Aorta (tissue), 5 donors: Measurements from ENCODE around the gene RRAS. TPM values are rescaled to one million over a fixed set of nuclear protein-coding genes. Genes with fewer than 3 reads are reported as not detected.

Source experiments
- ATAC-seq: fragments of 200-7000 bp; cut with Tn5 transposase; one replicate; pipeline ENCODE4 v1.9.1; 2022; ENCODE audit warnings: moderate library complexity; ENCODE audit not compliant: low FRiP score
- DNase-seq, 2 donors: peaks; one replicate each; pipeline ENCODE4 v3.0.0-alpha.2; 2020
- H3K27ac ChIP-seq, 2 donors: one replicate each; pipeline ENCODE4 v1.5.1; 2013; ENCODE audit warnings: low read length in 2 of 2, mild to moderate bottlenecking in 2 of 2, moderate library complexity in 2 of 2, control low read depth in 1 of 2, inconsistent platforms in 1 of 2, low read depth in 1 of 2
- H3K27me3 ChIP-seq, 2 donors: one replicate each; pipeline ENCODE4 v1.6.1; 2013; ENCODE audit warnings: control low read depth in 1 of 2, low read length in 1 of 2, mild to moderate bottlenecking in 1 of 2, moderate library complexity in 1 of 2; ENCODE audit not compliant: insufficient read depth in 2 of 2, control insufficient read depth in 1 of 2
- H3K36me3 ChIP-seq, 2 donors: one replicate each; pipeline ENCODE4 v1.6.1; 2013; ENCODE audit warnings: control low read depth in 1 of 2, low read length in 1 of 2, mild to moderate bottlenecking in 1 of 2; ENCODE audit not compliant: insufficient read depth in 2 of 2, control insufficient read depth in 1 of 2
- H3K4me1 ChIP-seq, 2 donors: one replicate each; pipeline ENCODE4 v1.6.1; 2013; ENCODE audit warnings: low read length in 2 of 2, control low read depth in 1 of 2, mild to moderate bottlenecking in 1 of 2, moderate library complexity in 1 of 2; ENCODE audit not compliant: insufficient read depth in 2 of 2, control insufficient read depth in 1 of 2
- H3K4me3 ChIP-seq, 2 donors: one replicate each; pipeline ENCODE4 v1.5.1; 2013; ENCODE audit warnings: low read length in 2 of 2, control low read depth in 1 of 2, mild to moderate bottlenecking in 1 of 2
- H3K9me3 ChIP-seq: one replicate; pipeline ENCODE4 v1.6.1; 2013; ENCODE audit warnings: mild to moderate bottlenecking, low read length; ENCODE audit not compliant: control insufficient read depth
- WGBS, 2 donors: extraction: QIAGEN DNeasy Blood & Tissue Kit; methylation state at CpG; one replicate each; pipeline ENCODE4 v1.1.7; 2013; 5-methylcytosine and 5-hydroxymethylcytosine counted together
- intact Hi-C, 2 donors: fragments of 100-400 bp; cut with DNase I; formaldehyde crosslinking; loops; one replicate each; pipeline versions ENCODE4 v1.14.2 to v1.15.0; 2022
- polyA plus RNA-seq, 2 donors: library from polyadenylated mRNA; stranded (reverse); fragments of 200-250 nt; gene quantifications; one replicate each; pipeline ENCODE4 v1.2.3, GENCODE V29; 2013
- total RNA-seq, 2 donors: library from RNA; stranded (reverse); fragmentation: NEBNext Ultra II Directional; extraction: Animal tissue kit (Norgen Biotek cat#: 25700); gene quantifications; one replicate each; pipeline ENCODE4 v1.2.1, GENCODE V29; 2021
- donor health status: healthy with polysubstance abuse.
- donor health status: Bipolar disorder and iron deficiency.
- donor health status: DM: no; HTN: no; CAD: no.
- donor health status: DM: no; HTN: no; CAD: no.
- donor health status: DM: yes; HTN: yes; CAD: no.

RRAS gene
- total and polyA plus RNA-seq, 4 donors: 139 to 407 (median 243) TPM

DNA sequence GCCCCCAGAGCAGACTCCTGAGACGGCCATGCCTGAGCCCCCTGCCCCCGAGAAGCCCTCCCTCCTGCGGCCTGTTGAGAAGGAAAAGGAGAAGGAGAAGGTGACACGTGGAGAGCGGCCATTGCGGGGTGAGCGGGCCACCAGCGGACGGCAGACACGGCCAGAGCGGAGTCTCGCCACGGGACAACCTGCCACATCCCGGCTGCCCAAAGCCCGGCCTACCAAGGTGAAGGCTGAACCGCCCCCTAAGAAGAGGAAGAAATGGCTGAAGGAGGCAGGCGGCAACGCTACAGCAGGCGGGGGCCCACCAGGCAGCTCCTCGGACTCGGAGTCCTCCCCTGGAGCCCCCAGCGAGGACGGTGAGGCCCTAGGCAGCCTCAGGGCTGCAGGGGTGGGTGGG, 24.1 kb downstream of the RRAS start:
- ATAC-seq (no peak), DNase-seq (no peak)
- WGBS, 2 donors: 95 to 97% methylated on average over 23 of the region's 23 CpGs
- Histone ChIP-seq H3K27ac (no peak overlapping the region), H3K27me3 (no peaks in the 10 kb centered on the region), H3K4me3 (no peak overlapping the region), H3K9me3 (no peaks in the 10 kb centered on the region), H3K36me3 (peaks cover 0 to 11% of the 10 kb centered on the region in 2 donors), H3K4me1 (no peaks in the 10 kb centered on the region)
- intact Hi-C loops: no loop called here

DNA sequence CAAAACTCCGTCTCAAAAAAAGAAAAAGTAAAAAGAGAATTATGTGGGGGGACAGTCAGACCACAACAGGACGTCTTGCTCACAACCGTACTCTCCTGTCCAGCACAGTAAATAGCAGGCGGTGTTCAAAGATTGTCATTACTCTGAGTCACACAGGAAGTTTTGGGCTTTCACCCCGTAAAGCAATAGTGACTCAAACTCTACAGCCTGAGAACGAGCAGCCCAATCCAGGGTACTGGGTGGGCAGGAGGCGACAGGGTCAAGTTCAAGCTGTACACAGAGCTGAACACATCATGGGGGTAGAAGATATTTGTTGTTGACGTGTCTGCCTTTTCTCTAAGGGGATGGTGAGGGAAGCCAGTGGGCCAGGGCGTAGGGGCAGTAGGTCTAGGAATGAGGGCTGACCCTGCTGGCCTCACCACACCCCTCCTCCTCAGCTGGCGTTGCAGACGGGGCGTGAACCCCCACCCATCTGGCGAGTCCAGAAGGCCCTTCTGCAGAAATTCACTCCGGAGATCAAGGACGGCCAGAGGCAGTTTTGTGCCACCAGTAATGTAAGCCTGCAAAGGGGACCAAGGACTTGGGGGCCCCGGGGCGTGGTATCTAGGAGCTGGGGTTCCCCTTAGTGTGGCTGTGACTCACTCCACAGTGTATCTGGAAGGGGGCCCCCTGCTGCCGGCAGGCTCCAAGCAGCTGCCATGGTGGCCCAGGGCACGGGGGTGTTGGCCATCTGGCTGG, 25.7 kb downstream of the RRAS start:
- intact Hi-C loops: no loop called here
- Histone ChIP-seq H3K27me3 (no peaks in the 10 kb centered on the region), H3K4me1 (no peaks in the 10 kb centered on the region), H3K27ac (no peak overlapping the region), H3K36me3 (peaks cover 0 to 8% of the 10 kb centered on the region in 2 donors), H3K9me3 (no peaks in the 10 kb centered on the region), H3K4me3 (no peak overlapping the region)
- WGBS, 2 donors: 78 to 80% methylated on average over 19 of the region's 19 CpGs
- no peak for ATAC-seq
- DNase-seq: no peak

DNA sequence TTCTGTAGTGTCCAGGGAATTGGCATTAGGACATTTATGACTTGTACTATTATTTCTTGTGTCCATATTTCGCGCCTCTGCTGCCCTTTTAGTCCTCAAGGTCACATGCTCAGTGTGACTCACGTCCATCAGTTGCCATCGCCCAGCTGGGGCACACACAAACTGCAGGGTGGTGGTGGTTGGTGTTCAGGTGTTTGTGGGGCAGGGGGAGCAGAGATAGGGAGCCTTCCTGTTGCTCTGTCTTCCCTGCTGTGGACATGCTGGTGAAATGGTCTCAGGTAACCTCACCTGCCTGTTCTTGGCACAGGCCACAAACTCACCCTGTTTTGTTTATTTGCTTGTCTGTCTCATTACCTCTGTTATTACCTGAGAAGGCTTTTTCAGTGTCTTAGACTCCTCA, 26.6 kb downstream of the RRAS start:
- ATAC-seq: no peak
- H3K4me3 ChIP-seq: no peak overlapping the region
- H3K27ac ChIP-seq: no peak overlapping the region
- H3K27me3 ChIP-seq: no peaks in the 10 kb centered on the region
- no peaks in the 10 kb centered on the region for H3K9me3 ChIP-seq
- no peak for DNase-seq
- intact Hi-C loops: no loop called here
- H3K4me1 ChIP-seq: no peaks in the 10 kb centered on the region
- peaks cover 0 to 6% of the 10 kb centered on the region in 2 donors for H3K36me3 ChIP-seq
- WGBS, 2 donors: 67% methylated on average over 4 of the region's 4 CpGs

DNA sequence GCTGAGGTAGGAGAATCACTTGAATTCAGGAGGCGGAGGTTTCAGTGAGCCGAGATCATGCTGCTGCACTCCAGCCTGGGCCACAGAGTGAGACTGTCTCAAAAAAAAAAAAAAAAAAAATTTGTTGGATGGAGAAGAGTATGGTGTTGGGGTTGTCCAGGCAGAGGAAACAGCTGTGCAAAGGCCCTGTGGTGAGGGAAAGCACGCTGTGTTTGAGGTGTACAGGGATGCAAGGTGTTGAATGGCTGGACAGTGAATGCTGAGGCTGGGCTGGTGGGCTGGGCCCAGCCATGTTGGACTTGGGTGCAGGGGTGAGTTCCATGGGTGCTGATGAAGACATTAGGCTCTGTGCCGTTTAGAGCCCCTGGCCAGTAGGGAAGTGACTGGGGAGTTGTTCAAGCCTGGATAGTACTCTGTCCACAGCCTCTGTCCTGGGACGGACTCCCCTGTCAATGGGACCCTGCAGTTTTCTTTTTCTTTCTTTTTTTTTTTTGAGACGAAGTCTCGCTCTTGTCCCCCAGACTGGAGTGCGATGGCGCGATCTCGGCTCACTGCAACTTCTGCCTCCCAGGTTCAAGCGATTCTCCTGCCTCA, 30.3 kb downstream of the RRAS start:
- H3K9me3 ChIP-seq: no peaks in the 10 kb centered on the region
- H3K27me3 ChIP-seq: no peaks in the 10 kb centered on the region
- H3K4me3 ChIP-seq: no peak overlapping the region
- intact Hi-C loops: no loop called here
- DNase-seq: no peak
- H3K36me3 ChIP-seq: no peaks in the 10 kb centered on the region
- H3K4me1 ChIP-seq: no peaks in the 10 kb centered on the region
- ATAC-seq: no peak
- no peak overlapping the region for H3K27ac ChIP-seq
- WGBS, 2 donors: 93 to 95% methylated on average over 12 of the region's 12 CpGs

DNA sequence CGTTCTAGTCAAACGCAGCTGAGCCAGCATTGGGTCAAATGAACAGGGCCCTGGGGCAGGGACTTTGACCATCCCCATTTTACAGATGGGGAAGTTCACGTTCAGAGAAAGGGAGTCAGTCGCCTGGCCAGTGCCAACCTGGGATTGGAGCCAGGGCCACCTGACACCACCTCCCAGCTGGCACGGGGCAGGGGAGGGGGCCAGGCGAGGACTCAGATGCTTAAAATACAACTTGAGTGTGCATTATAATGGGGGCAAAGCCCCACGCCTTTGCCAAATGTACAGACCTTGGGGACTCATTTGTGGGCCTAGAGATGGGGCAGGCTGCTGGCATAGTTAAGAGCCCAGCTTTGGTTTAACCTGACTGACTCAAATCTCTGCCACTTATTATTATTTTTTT, 34.3 kb downstream of the RRAS start:
- no peak for ATAC-seq
- intact Hi-C loops: no loop called here
- Histone ChIP-seq H3K4me3 (no peak overlapping the region), H3K27ac (no peak overlapping the region), H3K36me3 (peaks cover 0 to 4% of the 10 kb centered on the region in 2 donors), H3K27me3 (no peaks in the 10 kb centered on the region), H3K9me3 (no peaks in the 10 kb centered on the region), H3K4me1 (no peaks in the 10 kb centered on the region)
- DNase-seq: no peak
- WGBS, 2 donors: 44 to 49% methylated on average over 7 of the region's 7 CpGs

DNA sequence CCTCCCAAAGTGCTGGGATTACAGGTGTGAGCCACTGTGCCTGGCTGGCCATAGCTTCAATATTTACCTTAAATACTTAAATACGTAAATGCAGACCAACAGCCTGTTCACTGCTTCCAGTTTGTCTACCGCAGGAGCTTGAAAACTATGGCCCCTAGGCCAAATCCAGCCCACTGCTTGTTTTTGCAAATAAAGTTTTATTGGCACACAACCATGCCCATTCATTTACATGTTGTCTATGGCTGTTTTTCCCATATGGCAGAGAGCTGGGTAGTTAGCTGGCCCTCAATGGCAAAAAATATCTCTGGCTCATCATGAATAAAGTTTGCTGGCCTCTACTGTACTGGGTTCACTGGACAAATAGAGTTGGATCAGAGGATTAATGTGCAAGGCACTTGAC, 37.1 kb downstream of the RRAS start:
- no peaks in the 10 kb centered on the region for H3K4me1 ChIP-seq
- intact Hi-C loops: no loop called here
- no peak overlapping the region for H3K27ac ChIP-seq
- 95 to 97% methylated on average over 2 of the region's 2 CpGs for WGBS, 2 donors
- DNase-seq: no peak
- peaks cover 3 to 10% of the 10 kb centered on the region in 2 donors for H3K36me3 ChIP-seq
- ATAC-seq: no peak
- no peak overlapping the region for H3K4me3 ChIP-seq
- no peaks in the 10 kb centered on the region for H3K27me3 ChIP-seq
- no peaks in the 10 kb centered on the region for H3K9me3 ChIP-seq

DNA sequence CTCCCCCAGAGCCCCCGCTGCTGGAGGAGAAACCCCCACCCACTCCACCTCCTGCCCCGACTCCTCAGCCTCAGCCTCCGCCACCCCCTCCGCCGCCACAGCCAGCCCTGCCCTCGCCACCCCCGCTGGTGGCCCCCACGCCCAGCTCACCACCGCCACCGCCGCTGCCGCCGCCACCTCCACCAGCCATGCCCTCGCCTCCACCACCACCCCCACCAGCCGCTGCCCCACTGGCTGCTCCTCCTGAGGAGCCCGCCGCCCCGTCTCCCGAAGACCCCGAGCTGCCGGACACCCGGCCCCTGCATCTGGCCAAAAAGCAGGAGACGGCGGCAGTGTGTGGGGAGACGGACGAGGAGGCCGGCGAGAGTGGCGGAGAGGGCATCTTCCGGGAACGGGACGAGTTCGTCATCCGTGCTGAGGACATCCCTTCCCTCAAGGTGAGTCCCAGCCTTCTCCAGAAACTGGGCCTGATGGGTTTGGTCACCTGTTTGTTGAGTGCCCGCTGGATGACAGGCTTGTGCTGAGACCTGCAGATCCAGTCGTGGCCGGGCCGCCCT, 38.4 kb downstream of the RRAS start:
- DNase-seq (no peak), ATAC-seq (no peak)
- Histone ChIP-seq H3K27me3 (no peaks in the 10 kb centered on the region), H3K36me3 (peaks cover 5 to 10% of the 10 kb centered on the region in 2 donors), H3K27ac (no peak overlapping the region), H3K4me1 (no peaks in the 10 kb centered on the region), H3K9me3 (no peaks in the 10 kb centered on the region), H3K4me3 (no peak overlapping the region)
- WGBS, 2 donors: 93 to 94% methylated on average over 29 to 38 of the region's 38 CpGs
- intact Hi-C loops: no loop called here

DNA sequence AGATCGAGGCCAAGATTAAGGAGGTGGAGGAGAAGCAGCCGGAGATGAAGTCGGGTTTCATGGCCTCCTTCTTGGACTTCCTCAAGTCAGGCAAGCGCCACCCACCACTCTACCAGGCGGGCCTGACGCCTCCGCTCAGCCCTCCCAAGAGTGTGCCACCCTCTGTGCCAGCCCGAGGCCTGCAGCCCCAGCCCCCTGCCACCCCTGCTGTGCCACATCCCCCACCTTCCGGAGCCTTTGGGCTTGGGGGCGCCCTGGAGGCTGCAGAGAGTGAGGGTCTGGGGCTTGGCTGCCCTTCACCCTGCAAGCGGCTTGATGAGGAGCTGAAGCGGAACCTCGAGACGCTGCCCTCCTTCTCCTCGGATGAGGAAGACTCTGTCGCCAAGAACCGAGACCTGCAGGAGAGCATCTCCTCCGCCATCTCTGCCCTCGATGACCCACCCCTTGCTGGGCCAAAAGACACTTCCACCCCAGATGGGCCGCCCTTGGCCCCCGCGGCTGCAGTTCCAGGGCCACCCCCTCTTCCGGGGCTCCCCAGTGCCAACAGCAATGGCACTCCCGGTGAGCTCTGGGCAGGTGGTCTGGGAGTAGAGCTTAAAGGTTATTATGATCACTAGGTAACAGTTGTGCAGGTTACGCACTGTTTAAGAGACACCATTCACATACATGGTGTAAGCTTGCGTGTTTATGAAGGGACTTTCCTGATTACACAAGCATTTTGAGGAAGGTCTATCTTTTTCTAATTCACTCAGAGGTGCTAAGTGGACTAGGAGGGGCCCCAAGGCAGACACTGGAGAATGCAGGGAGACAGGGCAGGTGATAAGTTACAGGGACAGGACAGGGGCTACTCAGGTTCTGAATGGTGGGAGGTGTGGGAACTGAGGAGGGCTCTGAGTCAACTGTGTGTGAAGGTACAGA, 40.3 kb downstream of the RRAS start:
- WGBS, 2 donors: 89 to 90% methylated on average over 26 of the region's 26 CpGs
- no peaks in the 10 kb centered on the region for H3K9me3 ChIP-seq
- no peak for DNase-seq
- no peak overlapping the region for H3K4me3 ChIP-seq
- no peak overlapping the region for H3K27ac ChIP-seq
- no peaks in the 10 kb centered on the region for H3K4me1 ChIP-seq
- ATAC-seq: no peak
- no peaks in the 10 kb centered on the region for H3K27me3 ChIP-seq
- intact Hi-C loops: no loop called here
- H3K36me3 ChIP-seq: peaks cover 7 to 12% of the 10 kb centered on the region in 2 donors
